Measurements from ENCODE around the gene GNA15. TPM values are rescaled to one million over a fixed set of nuclear protein-coding genes. Genes with fewer than 3 reads are reported as not detected.
"Not testable (repeated sequence)": the region's sequence is repeated elsewhere in the genome, so short reads cannot be mapped to it uniquely, and the experiment has no call there.

GNA15 gene
- total RNA-seq, 1 donor from 2014 or later = 0.05 TPM

GRCh38 chr19:3189702-3190469 is 54.1 kb downstream of the GNA15 start:
- no peak for DNase-seq (ENCODE audit: low read depth)

GRCh38 chr19:3190470-3190770 is 54.6 kb downstream of the GNA15 start:
- DNase-seq (ENCODE audit: low read depth) = no peak

- no peak for DNase-seq (ENCODE audit: low read depth)
These were observed 55.3 kb downstream of the GNA15 start for GRCh38 chr19:3190921-3191805.

GRCh38 chr19:3191806-3192104 is 55.9 kb downstream of the GNA15 start:
- not testable (repeated sequence) for DNase-seq (ENCODE audit: low read depth)

- DNase-seq (ENCODE audit: low read depth) = no peak
These were observed 56.4 kb downstream of the GNA15 start for GRCh38 chr19:3192228-3192635.

- no peak for DNase-seq (ENCODE audit: low read depth)
These were observed 56.9 kb downstream of the GNA15 start for GRCh38 chr19:3192684-3193083.

GRCh38 chr19:3193256-3194105 is 57.6 kb downstream of the GNA15 start:
- no peak for DNase-seq (ENCODE audit: low read depth)

GRCh38 chr19:3194106-3195087 is 58.6 kb downstream of the GNA15 start:
- DNase-seq (ENCODE audit: low read depth) = no peak

- no peak for DNase-seq (ENCODE audit: low read depth)
These were observed 60.5 kb downstream of the GNA15 start for GRCh38 chr19:3196064-3196932.

- no peak for DNase-seq (ENCODE audit: low read depth)
These were observed 61.0 kb downstream of the GNA15 start for GRCh38 chr19:3196933-3197205.

GRCh38 chr19:3198901-3199700 is 63.3 kb downstream of the GNA15 start:
- DNase-seq (ENCODE audit: low read depth) = no peak

- DNase-seq (ENCODE audit: low read depth) = no peak
These were observed 65.4 kb downstream of the GNA15 start for GRCh38 chr19:3201072-3201700.

- no peak for DNase-seq (ENCODE audit: low read depth)
These were observed 66.1 kb downstream of the GNA15 start for GRCh38 chr19:3201911-3202310.

GRCh38 chr19:3202346-3202745 is 66.5 kb downstream of the GNA15 start:
- DNase-seq (ENCODE audit: low read depth) = no peak

GRCh38 chr19:3202895-3203294 is 67.1 kb downstream of the GNA15 start:
- not testable (repeated sequence) for DNase-seq (ENCODE audit: low read depth)

GRCh38 chr19:3203805-3204645 is 68.2 kb downstream of the GNA15 start:
- DNase-seq (ENCODE audit: low read depth) = no peak

GRCh38 chr19:3204646-3205275 is 68.9 kb downstream of the GNA15 start:
- no peak for DNase-seq (ENCODE audit: low read depth)
